Measurements from ENCODE around the gene SLCO2A1.

The SLCO2A1 gene

DNA sequence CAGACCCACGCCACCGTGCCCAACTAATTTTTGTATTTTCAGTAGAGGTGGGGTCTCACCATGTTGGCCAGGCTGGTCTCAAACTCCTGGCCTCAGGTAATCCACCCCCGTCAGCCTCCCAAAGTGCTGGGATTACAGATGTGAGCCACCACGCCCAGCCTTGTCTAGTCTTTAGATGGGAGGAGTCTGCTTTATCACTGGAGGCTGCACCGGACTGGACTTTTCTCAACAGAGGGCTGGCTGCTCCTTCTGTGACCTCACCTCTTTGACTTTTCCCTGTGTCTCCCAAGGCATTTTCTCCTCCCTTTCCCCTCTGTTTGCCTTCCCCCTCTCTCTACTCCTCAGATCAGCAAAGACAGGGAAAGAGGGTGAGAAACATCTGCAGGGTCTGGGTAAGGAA is 28.5 kb downstream of the SLCO2A1 start:
- no peak overlapping the region for H2AFZ ChIP-seq (ENCODE audit: low read depth, low read length, severe bottlenecking)
- no peaks in the 10 kb centered on the region for H3K27me3 ChIP-seq (ENCODE audit: low read length)
- no peak overlapping the region for H3K27ac ChIP-seq (ENCODE audit: low read depth, low read length)
- H3K9me3 ChIP-seq (ENCODE audit: insufficient read depth, low read length): no peaks in the 10 kb centered on the region
- no peaks in the 10 kb centered on the region for H3K79me2 ChIP-seq (ENCODE audit: insufficient read depth, low read length)
- no peaks in the 10 kb centered on the region for H3F3A ChIP-seq (ENCODE audit: insufficient read depth)
- no peak overlapping the region for H3K4me2 ChIP-seq (ENCODE audit: low read depth, low read length, poor library complexity, severe bottlenecking)
- no peak overlapping the region for H3K9ac ChIP-seq (ENCODE audit: low read length)
- H4K20me1 ChIP-seq (ENCODE audit: low read depth, low read length): no peaks in the 10 kb centered on the region
- TF ChIP-seq, protein P1, sequence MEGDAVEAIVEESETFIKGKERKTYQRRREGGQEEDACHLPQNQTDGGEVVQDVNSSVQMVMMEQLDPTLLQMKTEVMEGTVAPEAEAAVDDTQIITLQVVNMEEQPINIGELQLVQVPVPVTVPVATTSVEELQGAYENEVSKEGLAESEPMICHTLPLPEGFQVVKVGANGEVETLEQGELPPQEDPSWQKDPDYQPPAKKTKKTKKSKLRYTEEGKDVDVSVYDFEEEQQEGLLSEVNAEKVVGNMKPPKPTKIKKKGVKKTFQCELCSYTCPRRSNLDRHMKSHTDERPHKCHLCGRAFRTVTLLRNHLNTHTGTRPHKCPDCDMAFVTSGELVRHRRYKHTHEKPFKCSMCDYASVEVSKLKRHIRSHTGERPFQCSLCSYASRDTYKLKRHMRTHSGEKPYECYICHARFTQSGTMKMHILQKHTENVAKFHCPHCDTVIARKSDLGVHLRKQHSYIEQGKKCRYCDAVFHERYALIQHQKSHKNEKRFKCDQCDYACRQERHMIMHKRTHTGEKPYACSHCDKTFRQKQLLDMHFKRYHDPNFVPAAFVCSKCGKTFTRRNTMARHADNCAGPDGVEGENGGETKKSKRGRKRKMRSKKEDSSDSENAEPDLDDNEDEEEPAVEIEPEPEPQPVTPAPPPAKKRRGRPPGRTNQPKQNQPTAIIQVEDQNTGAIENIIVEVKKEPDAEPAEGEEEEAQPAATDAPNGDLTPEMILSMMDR (IDR thresholded peaks at IDR 0.05; ENCODE audit: insufficient read depth, low read length, poor library complexity, severe bottlenecking): no peak
- no peak for TF ChIP-seq EZH2phosphoT487 (conservative IDR thresholded peaks at IDR 0.05; ENCODE audit: low read length)
- no peaks in the 10 kb centered on the region for H3K9me2 ChIP-seq (replicated peaks; ENCODE audit: insufficient read depth, low read length)
- no peaks in the 10 kb centered on the region for H3K36me3 ChIP-seq (ENCODE audit: low read length)
- no peak overlapping the region for H3K4me3 ChIP-seq (ENCODE audit: insufficient read depth, low read length, poor library complexity, severe bottlenecking)

DNA sequence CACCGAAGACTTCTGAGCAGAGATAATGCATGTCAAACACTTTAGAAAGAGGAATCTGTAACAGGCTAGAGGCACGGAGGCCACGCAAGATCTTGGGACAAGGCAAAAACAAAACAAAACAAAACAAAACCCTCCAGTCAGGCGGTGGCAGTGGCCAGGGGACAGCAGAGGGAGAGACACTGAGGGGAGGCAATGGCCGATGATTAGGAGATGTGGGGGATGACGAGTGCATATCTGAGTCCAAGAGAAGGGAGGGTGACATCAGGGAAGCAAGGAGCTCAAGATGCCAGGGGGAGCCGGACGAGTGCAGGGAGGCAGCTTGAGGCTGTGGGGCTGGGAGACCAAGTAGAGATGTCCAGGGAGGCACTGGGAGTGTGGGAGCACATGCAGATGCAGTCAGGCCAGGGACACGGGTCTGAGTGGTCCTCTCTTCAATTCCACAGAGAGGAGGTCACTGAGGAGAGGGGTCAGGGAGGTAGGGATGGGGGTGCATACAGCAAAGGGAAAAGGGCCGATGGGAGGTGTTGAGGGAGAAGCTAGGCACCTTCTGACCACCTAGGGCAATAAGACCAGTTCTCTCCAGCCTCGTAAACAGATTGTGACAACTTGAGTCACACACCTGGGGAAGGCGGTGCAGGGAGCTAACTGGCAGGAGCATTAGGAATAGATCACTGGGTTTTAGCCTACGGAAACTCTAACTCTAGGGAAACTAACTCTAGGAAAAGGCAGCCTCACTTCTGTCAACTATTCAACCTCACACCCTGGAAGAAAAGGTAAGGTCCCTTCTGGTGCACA is 29.6 kb downstream of the SLCO2A1 start:
- H3K36me3 ChIP-seq (ENCODE audit: low read length): no peaks in the 10 kb centered on the region
- H3K4me2 ChIP-seq (ENCODE audit: low read depth, low read length, poor library complexity, severe bottlenecking): no peak overlapping the region
- H3K9ac ChIP-seq (ENCODE audit: low read length): no peak overlapping the region
- no peaks in the 10 kb centered on the region for H3K9me2 ChIP-seq (replicated peaks; ENCODE audit: insufficient read depth, low read length)
- no peaks in the 10 kb centered on the region for H3K79me2 ChIP-seq (ENCODE audit: insufficient read depth, low read length)
- no peaks in the 10 kb centered on the region for H3K27me3 ChIP-seq (ENCODE audit: low read length)
- TF ChIP-seq, protein P1 (IDR thresholded peaks at IDR 0.05; ENCODE audit: insufficient read depth, low read length, poor library complexity, severe bottlenecking): no peak
- TF ChIP-seq EZH2phosphoT487 (conservative IDR thresholded peaks at IDR 0.05; ENCODE audit: low read length): no peak
- no peak overlapping the region for H2AFZ ChIP-seq (ENCODE audit: low read depth, low read length, severe bottlenecking)
- H3K27ac ChIP-seq (ENCODE audit: low read depth, low read length): no peak overlapping the region
- H3K4me3 ChIP-seq (ENCODE audit: insufficient read depth, low read length, poor library complexity, severe bottlenecking): no peak overlapping the region
- no peaks in the 10 kb centered on the region for H4K20me1 ChIP-seq (ENCODE audit: low read depth, low read length)
- H3K9me3 ChIP-seq (ENCODE audit: insufficient read depth, low read length): no peaks in the 10 kb centered on the region
- no peaks in the 10 kb centered on the region for H3F3A ChIP-seq (ENCODE audit: insufficient read depth)

GRCh38 chr3:133998691-133999241 is 31.0 kb downstream of the SLCO2A1 start:
- Histone ChIP-seq H3K9me2 (replicated peaks; ENCODE audit: insufficient read depth, low read length) (no peaks in the 10 kb centered on the region), H3K4me2 (ENCODE audit: low read depth, low read length, poor library complexity, severe bottlenecking) (no peak overlapping the region), H3K9ac (ENCODE audit: low read length) (no peak overlapping the region), H3K4me3 (ENCODE audit: insufficient read depth, low read length, poor library complexity, severe bottlenecking) (no peak overlapping the region), H3K36me3 (ENCODE audit: low read length) (no peaks in the 10 kb centered on the region), H3K9me3 (ENCODE audit: insufficient read depth, low read length) (no peaks in the 10 kb centered on the region), H3K79me2 (ENCODE audit: insufficient read depth, low read length) (no peaks in the 10 kb centered on the region), H3F3A (ENCODE audit: insufficient read depth) (no peaks in the 10 kb centered on the region), H3K27me3 (ENCODE audit: low read length) (no peaks in the 10 kb centered on the region), H3K27ac (ENCODE audit: low read depth, low read length) (no peak overlapping the region), H4K20me1 (ENCODE audit: low read depth, low read length) (no peaks in the 10 kb centered on the region), H2AFZ (ENCODE audit: low read depth, low read length, severe bottlenecking) (no peak overlapping the region)
- TF ChIP-seq, protein P1 (IDR thresholded peaks at IDR 0.05; ENCODE audit: insufficient read depth, low read length, poor library complexity, severe bottlenecking): no peak

All from SU-DHL-6 (cell line).